Parathyroid adenoma (tissue), 2 donors: Measurements from ENCODE around the gene TMEM126A.

Source experiments
- H2AFZ ChIP-seq: fragments of 300-600 bp; sonication (generic); one replicate; pipeline ENCODE4 v1.7.0; 2017; ENCODE audit warnings: antibody characterized with exemption, mild to moderate bottlenecking
- H3K27ac ChIP-seq: fragments of 300-600 bp; sonication (generic); one replicate; pipeline ENCODE4 v1.7.0; 2017
- H3K27me3 ChIP-seq: fragments of 300-600 bp; sonication (generic); one replicate; pipeline ENCODE4 v1.7.0; 2017; ENCODE audit warnings: low read length; ENCODE audit not compliant: control insufficient read depth, insufficient read depth
- H3K36me3 ChIP-seq: fragments of 300-600 bp; sonication (generic); one replicate; pipeline ENCODE4 v1.7.0; 2017; ENCODE audit warnings: low read length; ENCODE audit not compliant: control insufficient read depth, insufficient read depth
- H3K4me1 ChIP-seq: fragments of 300-600 bp; sonication (generic); one replicate; pipeline ENCODE4 v1.7.0; 2017; ENCODE audit warnings: control low read depth
- H3K4me2 ChIP-seq: fragments of 300-600 bp; sonication (generic); one replicate; pipeline ENCODE4 v1.7.0; 2017; ENCODE audit warnings: low read length
- H3K4me3 ChIP-seq: fragments of 300-600 bp; sonication (generic); one replicate; pipeline ENCODE4 v1.7.0; 2017; ENCODE audit warnings: low read depth, low read length
- H3K79me2 ChIP-seq: fragments of 300-600 bp; sonication (generic); one replicate; pipeline ENCODE4 v1.7.0; 2017; ENCODE audit warnings: control low read depth
- H3K9ac ChIP-seq: fragments of 300-600 bp; sonication (generic); one replicate; pipeline ENCODE4 v1.7.0; 2017; ENCODE audit warnings: mild to moderate bottlenecking
- H3K9me3 ChIP-seq: fragments of 300-600 bp; sonication (generic); one replicate; pipeline ENCODE4 v1.7.0; 2017; ENCODE audit warnings: low read length; ENCODE audit not compliant: control insufficient read depth
- TF ChIP-seq, protein P1 (sequence below): fragments of 300-600 bp; sonication (generic); IDR thresholded peaks from one replicate; pipeline ENCODE4 v1.7.0; 2017; ENCODE audit warnings: antibody characterized with exemption, mild to moderate bottlenecking
- donor health status: primary hyperparathyroidism.

Gene TMEM126A

DNA sequence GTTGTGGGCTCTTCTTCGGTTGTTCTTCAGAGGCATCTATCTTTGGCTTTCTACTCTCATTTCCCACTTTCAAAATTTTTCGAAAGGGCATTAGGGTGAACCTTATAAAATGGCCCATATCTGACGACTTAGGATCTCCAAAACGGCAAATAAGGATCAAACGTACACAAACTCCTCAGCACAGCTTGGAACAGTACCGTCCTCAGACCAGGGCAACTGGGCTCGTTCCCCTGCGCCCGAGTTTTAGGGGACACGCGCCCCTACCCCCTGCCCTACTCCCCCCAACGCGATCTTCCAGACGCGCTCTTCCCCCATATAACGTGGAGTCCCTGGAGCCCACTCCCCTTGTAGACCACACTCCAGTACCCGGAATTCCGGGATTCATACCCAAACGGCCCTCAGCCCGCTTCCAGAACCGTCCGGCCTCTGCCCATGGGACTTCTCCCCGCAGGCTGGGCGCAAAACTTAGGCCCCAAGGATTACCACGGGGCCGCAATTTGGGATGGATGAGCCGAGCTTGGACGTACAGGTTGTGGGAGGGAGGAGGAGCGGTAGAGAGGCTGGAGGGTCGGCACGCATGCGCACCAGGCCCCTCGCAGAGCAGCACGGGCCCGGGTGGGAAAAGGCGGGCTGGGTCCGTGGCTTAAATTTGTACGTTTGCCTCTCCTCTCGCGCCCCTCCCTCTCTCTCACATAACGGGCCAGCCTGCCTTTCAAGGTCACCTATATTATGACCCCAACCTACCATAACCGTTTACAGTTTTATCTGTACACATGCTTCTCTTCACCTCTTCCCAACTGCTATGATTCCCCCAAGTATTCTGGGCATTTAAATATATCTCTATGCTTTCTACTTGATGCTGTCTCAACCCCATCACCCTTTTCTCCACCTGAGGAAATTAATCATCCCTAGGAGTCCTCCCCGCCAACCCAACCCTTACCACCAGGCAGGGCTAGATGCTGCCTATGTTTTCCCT is 34.9 kb downstream of the TMEM126A start:
- H3K36me3 ChIP-seq: no peaks in the 10 kb centered on the region
- H3K9ac ChIP-seq: no peak overlapping the region
- H3K4me1 ChIP-seq: no peaks in the 10 kb centered on the region
- peak overlapping the region; percentile 31 for H3K4me2 ChIP-seq
- no peaks in the 10 kb centered on the region for H3K79me2 ChIP-seq
- H2AFZ ChIP-seq: peak overlapping the region; percentile 95
- H3K9me3 ChIP-seq: no peaks in the 10 kb centered on the region
- TF ChIP-seq, protein P1, sequence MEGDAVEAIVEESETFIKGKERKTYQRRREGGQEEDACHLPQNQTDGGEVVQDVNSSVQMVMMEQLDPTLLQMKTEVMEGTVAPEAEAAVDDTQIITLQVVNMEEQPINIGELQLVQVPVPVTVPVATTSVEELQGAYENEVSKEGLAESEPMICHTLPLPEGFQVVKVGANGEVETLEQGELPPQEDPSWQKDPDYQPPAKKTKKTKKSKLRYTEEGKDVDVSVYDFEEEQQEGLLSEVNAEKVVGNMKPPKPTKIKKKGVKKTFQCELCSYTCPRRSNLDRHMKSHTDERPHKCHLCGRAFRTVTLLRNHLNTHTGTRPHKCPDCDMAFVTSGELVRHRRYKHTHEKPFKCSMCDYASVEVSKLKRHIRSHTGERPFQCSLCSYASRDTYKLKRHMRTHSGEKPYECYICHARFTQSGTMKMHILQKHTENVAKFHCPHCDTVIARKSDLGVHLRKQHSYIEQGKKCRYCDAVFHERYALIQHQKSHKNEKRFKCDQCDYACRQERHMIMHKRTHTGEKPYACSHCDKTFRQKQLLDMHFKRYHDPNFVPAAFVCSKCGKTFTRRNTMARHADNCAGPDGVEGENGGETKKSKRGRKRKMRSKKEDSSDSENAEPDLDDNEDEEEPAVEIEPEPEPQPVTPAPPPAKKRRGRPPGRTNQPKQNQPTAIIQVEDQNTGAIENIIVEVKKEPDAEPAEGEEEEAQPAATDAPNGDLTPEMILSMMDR: no peak
- peak overlapping the region; percentile 34 for H3K4me3 ChIP-seq
- peak overlapping the region; percentile 39 for H3K27ac ChIP-seq
- H3K27me3 ChIP-seq: no peaks in the 10 kb centered on the region

DNA sequence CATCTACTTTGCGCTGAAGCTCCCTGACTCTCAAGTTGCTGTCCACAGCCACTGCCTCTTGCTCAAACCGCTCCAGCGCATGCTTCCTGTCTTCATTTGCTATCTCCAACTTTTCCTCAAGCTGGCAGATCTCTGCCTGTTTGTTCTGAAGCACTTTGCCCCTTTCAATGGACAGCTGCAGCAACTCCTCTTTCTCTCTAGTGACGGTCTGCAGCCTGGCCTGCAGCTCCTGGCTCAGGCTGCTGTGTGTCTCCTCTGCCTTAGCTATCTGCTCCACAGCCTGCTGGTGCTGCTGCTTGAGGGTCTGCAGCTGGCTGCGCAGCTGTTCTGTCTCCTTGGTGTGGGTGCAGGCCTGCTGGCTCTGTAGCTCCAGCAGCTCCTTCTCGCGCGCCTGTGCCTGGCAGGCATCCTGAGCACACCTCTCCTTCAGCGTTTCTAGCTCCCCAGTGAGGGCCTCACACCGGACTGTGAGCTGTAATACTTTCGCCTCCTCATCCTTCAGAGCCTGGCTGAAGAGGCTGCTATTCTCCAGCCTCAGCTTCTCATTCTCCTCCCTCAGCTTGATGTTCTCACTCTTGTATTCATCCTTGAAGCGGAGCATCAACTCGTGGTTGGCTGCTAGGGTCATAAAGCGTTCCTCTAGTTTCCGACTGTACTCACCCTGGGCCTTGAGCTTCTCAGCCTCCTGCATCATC is 37.5 kb downstream of the TMEM126A start:
- Histone ChIP-seq H3K4me3 (no peak overlapping the region), H3K9ac (no peak overlapping the region)
- TF ChIP-seq, protein P1: no peak

DNA sequence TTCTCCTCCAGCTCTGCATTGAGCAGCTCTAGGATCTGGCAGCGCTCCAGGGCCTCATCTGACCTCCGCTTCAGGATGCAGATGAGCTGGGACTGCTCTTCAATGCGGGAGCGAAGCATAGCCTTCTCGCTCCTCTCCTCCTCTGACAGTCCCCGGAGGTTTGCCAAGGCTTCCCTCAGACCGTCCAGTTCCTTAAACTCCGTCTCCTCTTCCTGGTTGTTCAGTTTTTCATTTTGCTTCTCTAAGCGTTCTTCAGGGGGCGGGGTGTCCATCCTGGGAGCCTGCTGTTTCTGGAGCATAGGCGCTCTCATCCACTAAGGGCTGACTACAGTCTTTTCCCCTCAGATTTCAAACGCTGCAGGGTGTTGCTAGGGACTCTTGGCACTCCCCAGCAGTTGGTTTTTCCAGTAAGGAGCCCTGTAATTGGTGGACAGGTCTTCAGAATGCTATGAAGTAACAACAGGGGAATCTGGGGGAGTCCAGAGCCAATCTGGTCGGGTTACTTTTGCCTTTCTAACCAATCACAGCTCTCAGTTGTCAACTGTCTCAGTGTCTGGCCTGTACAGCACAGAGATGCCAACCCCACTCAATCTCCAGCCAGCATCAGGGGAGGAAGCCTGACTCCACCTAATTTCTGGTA is 38.2 kb downstream of the TMEM126A start, which contains the start of gene CCDC89:
Gene CCDC89 (minus strand): TSS at position 376 of the 640 bp plus-strand sequence. CDS start 65 bp downstream, at position 311.
- Histone ChIP-seq H3K9me3 (no peaks in the 10 kb centered on the region), H3K9ac (no peak within 1 kb of the TSS), H3K79me2 (no peaks in the 10 kb centered on the region), H3K27ac (no peak within 1 kb of the TSS), H3K27me3 (no peaks in the 10 kb centered on the region), H3K4me3 (no peak within 1 kb of the TSS), H3K4me1 (no peaks in the 10 kb centered on the region), H2AFZ (no peak within 1 kb of the TSS), H3K4me2 (no peak within 1 kb of the TSS), H3K36me3 (no peaks in the 10 kb centered on the region)
- TF ChIP-seq, protein P1: no peak

More for the DNA sequence above, 37.5 kb downstream of the TMEM126A start:
- Histone ChIP-seq H3K9me3 (no peaks in the 10 kb centered on the region), H3K79me2 (no peaks in the 10 kb centered on the region), H3K36me3 (no peaks in the 10 kb centered on the region), H2AFZ (no peak overlapping the region), H3K4me1 (no peaks in the 10 kb centered on the region), H3K27me3 (no peaks in the 10 kb centered on the region), H3K4me2 (no peak overlapping the region), H3K27ac (no peak overlapping the region)

DNA sequence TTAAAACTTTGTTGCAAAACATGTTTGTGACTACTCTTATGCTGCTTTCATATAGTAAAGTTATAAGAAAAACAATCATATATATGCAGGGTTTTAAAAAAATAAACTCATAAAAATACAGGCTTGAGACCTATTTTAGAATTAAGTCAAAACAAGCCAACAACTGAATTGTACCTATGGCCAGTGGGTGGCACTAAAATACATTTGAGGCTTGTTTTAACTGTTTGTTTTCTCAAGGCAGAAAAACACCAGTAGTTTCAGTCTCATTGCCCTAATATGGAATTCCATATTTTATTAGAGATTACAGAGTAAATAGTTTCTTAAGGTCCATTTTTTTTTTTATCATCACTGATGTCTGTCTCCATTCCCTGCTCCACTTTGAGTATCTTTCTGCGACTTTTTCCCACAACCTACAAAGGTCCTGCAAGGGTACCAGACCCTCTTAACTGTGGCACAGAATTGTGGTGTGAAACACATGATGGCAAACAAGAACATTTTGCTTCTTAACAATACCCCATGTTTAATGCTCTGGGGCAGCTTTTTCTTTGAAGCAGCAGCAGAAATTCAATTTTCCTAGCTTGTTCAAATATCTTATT is 46.7 kb downstream of the TMEM126A start:
- TF ChIP-seq, protein P1: peak; percentile 16
- no peak overlapping the region for H3K27ac ChIP-seq
- no peak overlapping the region for H2AFZ ChIP-seq
- no peak overlapping the region for H3K4me3 ChIP-seq
- no peaks in the 10 kb centered on the region for H3K27me3 ChIP-seq
- no peaks in the 10 kb centered on the region for H3K9me3 ChIP-seq
- no peaks in the 10 kb centered on the region for H3K36me3 ChIP-seq
- no peaks in the 10 kb centered on the region for H3K4me1 ChIP-seq
- H3K9ac ChIP-seq: no peak overlapping the region
- H3K4me2 ChIP-seq: no peak overlapping the region
- H3K79me2 ChIP-seq: no peaks in the 10 kb centered on the region
